Measurements from ENCODE around the gene SP110. TPM values are rescaled to one million over a fixed set of nuclear protein-coding genes. Genes with fewer than 3 reads are reported as not detected.

SP110 gene
- total RNA-seq, 4 donors from 2014 or later, result 11.8 to 32.7 (median 21.2) TPM

- no peak for TF ChIP-seq EP300 (IDR thresholded peaks at IDR 0.05)
- no peak for TF ChIP-seq POLR2A (IDR thresholded peaks at IDR 0.05)
- TF ChIP-seq POLR2AphosphoS5 (IDR thresholded peaks at IDR 0.05), result no peak
- DNase-seq (ENCODE audit: low spot score in 2 of 2), result no peak
- no peaks in the 10 kb centered on the region for H3K4me1 ChIP-seq
- H3K27ac ChIP-seq, result no peak overlapping the region
- H3K36me3 ChIP-seq, result no peaks in the 10 kb centered on the region
- H3K27me3 ChIP-seq, result no peaks in the 10 kb centered on the region
- H3K4me3 ChIP-seq, result no peak overlapping the region
- WGBS, result 90% methylated on average over 5 of the region's 5 CpGs
- H3K9me3 ChIP-seq, result no peaks in the 10 kb centered on the region
Observed at GRCh38 chr2:230262246-230262645, 42.5 kb upstream of the SP110 start.

- Histone ChIP-seq H3K4me3 (no peak overlapping the region), H3K27me3 (no peaks in the 10 kb centered on the region), H3K27ac (no peak overlapping the region), H3K36me3 (no peaks in the 10 kb centered on the region), H3K4me1 (no peaks in the 10 kb centered on the region), H3K9me3 (no peaks in the 10 kb centered on the region)
- DNase-seq (ENCODE audit: low spot score in 2 of 2), result no peak
- no peak for TF ChIP-seq POLR2A (IDR thresholded peaks at IDR 0.05)
- WGBS, result 59% methylated on average over 4 of the region's 4 CpGs
Observed at GRCh38 chr2:230258483-230258882, 38.7 kb upstream of the SP110 start.

- Histone ChIP-seq H3K27me3 (no peaks in the 10 kb centered on the region), H3K27ac (no peak overlapping the region), H3K4me3 (no peak overlapping the region), H3K36me3 (no peaks in the 10 kb centered on the region), H3K9me3 (no peaks in the 10 kb centered on the region), H3K4me1 (no peaks in the 10 kb centered on the region)
- DNase-seq (ENCODE audit: low spot score in 2 of 2), result no peak
- 75% methylated on average over 3 of the region's 3 CpGs for WGBS
- TF ChIP-seq CTCF (IDR thresholded peaks at IDR 0.05) (no peak), POLR2A (IDR thresholded peaks at IDR 0.05) (no peak), POLR2AphosphoS5 (IDR thresholded peaks at IDR 0.05) (no peak), EP300 (IDR thresholded peaks at IDR 0.05) (no peak)
Observed at GRCh38 chr2:230256733-230257332, 37.0 kb upstream of the SP110 start.

- Histone ChIP-seq H3K9me3 (no peaks in the 10 kb centered on the region), H3K4me1 (no peaks in the 10 kb centered on the region), H3K36me3 (no peaks in the 10 kb centered on the region), H3K27me3 (no peaks in the 10 kb centered on the region), H3K27ac (no peak overlapping the region), H3K4me3 (no peak overlapping the region)
- no peak for DNase-seq (ENCODE audit: low spot score in 2 of 2)
- 84% methylated on average over 4 of the region's 4 CpGs for WGBS
- TF ChIP-seq POLR2A (IDR thresholded peaks at IDR 0.05) (no peak), CTCF (IDR thresholded peaks at IDR 0.05) (no peak), POLR2AphosphoS5 (IDR thresholded peaks at IDR 0.05) (no peak), EP300 (IDR thresholded peaks at IDR 0.05) (no peak)
Observed at GRCh38 chr2:230254152-230254881, 34.5 kb upstream of the SP110 start.

GRCh38 chr2:230250231-230250630 is 30.4 kb upstream of the SP110 start:
- Histone ChIP-seq H3K4me3 (no peak overlapping the region), H3K27me3 (no peaks in the 10 kb centered on the region), H3K4me1 (no peaks in the 10 kb centered on the region), H3K36me3 (no peaks in the 10 kb centered on the region), H3K9me3 (no peaks in the 10 kb centered on the region), H3K27ac (no peak overlapping the region)
- DNase-seq (ENCODE audit: low spot score in 2 of 2), result no peak
- WGBS, result 95% methylated on average over 2 of the region's 2 CpGs
- no peak for TF ChIP-seq EP300 (IDR thresholded peaks at IDR 0.05)
- TF ChIP-seq POLR2A (IDR thresholded peaks at IDR 0.05), result no peak
- TF ChIP-seq CTCF (IDR thresholded peaks at IDR 0.05), result no peak
- TF ChIP-seq POLR2AphosphoS5 (IDR thresholded peaks at IDR 0.05), result no peak

GRCh38 chr2:230246206-230246605 is 26.4 kb upstream of the SP110 start:
- H3K4me1 ChIP-seq, result no peaks in the 10 kb centered on the region
- no peaks in the 10 kb centered on the region for H3K27me3 ChIP-seq
- TF ChIP-seq POLR2A (IDR thresholded peaks at IDR 0.05), result no peak
- no peak for TF ChIP-seq CTCF (IDR thresholded peaks at IDR 0.05)
- TF ChIP-seq EP300 (IDR thresholded peaks at IDR 0.05), result no peak
- TF ChIP-seq POLR2AphosphoS5 (IDR thresholded peaks at IDR 0.05), result no peak
- H3K9me3 ChIP-seq, result no peaks in the 10 kb centered on the region
- no peak overlapping the region for H3K27ac ChIP-seq
- 75% methylated on average over 3 of the region's 3 CpGs for WGBS
- no peak for DNase-seq (ENCODE audit: low spot score in 2 of 2)
- no peak overlapping the region for H3K4me3 ChIP-seq
- H3K36me3 ChIP-seq, result no peaks in the 10 kb centered on the region
